GM19438 (cell line): Measurements from ENCODE around the gene DRGX.

ENCODE experiments used
- ATAC-seq: cut with Tn5 transposase; IDR thresholded peaks from one replicate; pipeline ENCODE4 v1.9.1; 2021; ENCODE audit warnings: low read depth; ENCODE audit not compliant: unreplicated experiment

Gene DRGX

GRCh38 chr10:49395741-49396665, at the start of gene DRGX:
Gene DRGX (minus strand): TSS chr10:49396089. CDS start chr10:49395440, 649 bp downstream.
- no peak for ATAC-seq

GRCh38 chr10:49444349-49444748, 48.5 kb upstream of the DRGX start:
- no peak for ATAC-seq

- no peak for ATAC-seq
Observed at GRCh38 chr10:49442863-49443262, 47.0 kb upstream of the DRGX start.

- ATAC-seq, result no peak
Observed at GRCh38 chr10:49441488-49442476, 45.9 kb upstream of the DRGX start.

GRCh38 chr10:49435225-49435624, 39.3 kb upstream of the DRGX start:
- no peak for ATAC-seq

GRCh38 chr10:49433069-49433468, 37.2 kb upstream of the DRGX start:
- no peak for ATAC-seq

- ATAC-seq, result no peak
Observed at GRCh38 chr10:49431426-49431825, 35.5 kb upstream of the DRGX start.

- no peak for ATAC-seq
Observed at GRCh38 chr10:49429458-49429857, 33.6 kb upstream of the DRGX start.

- ATAC-seq, result no peak
Observed at GRCh38 chr10:49426490-49427360, 30.8 kb upstream of the DRGX start.

- ATAC-seq, result no peak
Observed at GRCh38 chr10:49419005-49419404, 23.1 kb upstream of the DRGX start.

GRCh38 chr10:49418328-49418727, 22.4 kb upstream of the DRGX start:
- no peak for ATAC-seq

GRCh38 chr10:49418053-49418326, 22.1 kb upstream of the DRGX start:
- no peak for ATAC-seq

GRCh38 chr10:49417311-49418052, 21.6 kb upstream of the DRGX start:
- ATAC-seq, result no peak

- ATAC-seq, result no peak
Observed at GRCh38 chr10:49415846-49416245, 20.0 kb upstream of the DRGX start.

- ATAC-seq, result no peak
Observed at GRCh38 chr10:49415109-49415508, 19.2 kb upstream of the DRGX start.

GRCh38 chr10:49414496-49414895, 18.6 kb upstream of the DRGX start:
- no peak for ATAC-seq

- ATAC-seq, result no peak
Observed at GRCh38 chr10:49412571-49412970, 16.7 kb upstream of the DRGX start.

GRCh38 chr10:49410365-49411074, 14.6 kb upstream of the DRGX start:
- no peak for ATAC-seq

GRCh38 chr10:49409755-49410154, 13.9 kb upstream of the DRGX start:
- ATAC-seq, result no peak
